Body of pancreas (tissue), 4 donors: ENCODE measurements around the gene TENM3.

Source experiments
- POLR2A ChIP-seq, 3 donors: fragments of 450-650 bp; IDR thresholded peaks; one replicate each; pipeline ENCODE4 v1.6.1; 2016; ENCODE audit warnings: antibody characterized with exemption in 3 of 3, mild to moderate bottlenecking in 2 of 3
- TF ChIP-seq, protein P1 (sequence below), 7 experiments: fragments of 450-650 bp in 4 of 7; fragments of 200-600 bp in 3 of 7; sonication (generic) in 3 of 7; IDR thresholded peaks; one replicate each; pipeline ENCODE4 v1.5.1; 2016 to 2019; ENCODE audit warnings: antibody characterized with exemption in 7 of 7

DNA sequence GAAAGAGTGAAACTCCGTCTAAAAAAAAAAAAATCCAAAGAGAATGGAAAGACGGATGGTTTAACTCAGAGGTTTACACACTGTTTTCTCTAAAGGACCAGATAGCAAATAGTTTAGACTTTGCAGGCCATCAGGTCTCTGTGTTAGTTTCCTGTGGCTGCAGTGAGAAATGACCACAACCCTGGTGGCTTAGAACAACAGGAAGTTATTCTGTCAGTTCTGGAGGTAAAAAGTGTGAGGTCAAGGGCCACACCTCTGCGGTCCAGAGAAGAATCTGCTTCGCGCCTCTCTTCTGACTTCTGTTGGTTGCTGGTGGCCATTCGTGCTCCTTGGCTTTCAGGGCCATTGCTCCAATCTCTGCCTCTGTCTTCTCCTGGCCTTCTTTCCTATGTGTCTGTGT is 76.9 kb downstream of the TENM3 start:
- no peak for TF ChIP-seq POLR2A (IDR thresholded peaks at IDR 0.05)
- TF ChIP-seq, protein P1, sequence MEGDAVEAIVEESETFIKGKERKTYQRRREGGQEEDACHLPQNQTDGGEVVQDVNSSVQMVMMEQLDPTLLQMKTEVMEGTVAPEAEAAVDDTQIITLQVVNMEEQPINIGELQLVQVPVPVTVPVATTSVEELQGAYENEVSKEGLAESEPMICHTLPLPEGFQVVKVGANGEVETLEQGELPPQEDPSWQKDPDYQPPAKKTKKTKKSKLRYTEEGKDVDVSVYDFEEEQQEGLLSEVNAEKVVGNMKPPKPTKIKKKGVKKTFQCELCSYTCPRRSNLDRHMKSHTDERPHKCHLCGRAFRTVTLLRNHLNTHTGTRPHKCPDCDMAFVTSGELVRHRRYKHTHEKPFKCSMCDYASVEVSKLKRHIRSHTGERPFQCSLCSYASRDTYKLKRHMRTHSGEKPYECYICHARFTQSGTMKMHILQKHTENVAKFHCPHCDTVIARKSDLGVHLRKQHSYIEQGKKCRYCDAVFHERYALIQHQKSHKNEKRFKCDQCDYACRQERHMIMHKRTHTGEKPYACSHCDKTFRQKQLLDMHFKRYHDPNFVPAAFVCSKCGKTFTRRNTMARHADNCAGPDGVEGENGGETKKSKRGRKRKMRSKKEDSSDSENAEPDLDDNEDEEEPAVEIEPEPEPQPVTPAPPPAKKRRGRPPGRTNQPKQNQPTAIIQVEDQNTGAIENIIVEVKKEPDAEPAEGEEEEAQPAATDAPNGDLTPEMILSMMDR (IDR thresholded peaks at IDR 0.05) = no peak
